Lower leg skin (tissue), 4 donors: Measurements from ENCODE around the gene NOC4L. TPM values are rescaled to one million over a fixed set of nuclear protein-coding genes. Genes with fewer than 3 reads are reported as not detected.

Experiments
- DNase-seq, 2 donors: peaks; one replicate each; pipeline ENCODE4 v3.0.0-alpha.2; 2019; ENCODE audit warnings: low spot score in 2 of 2
- H3K4me3 ChIP-seq: fragments of 200-600 bp; sonication (generic); 2 replicates; pipeline ENCODE4 v1.5.1; 2017; ENCODE audit warnings: mild to moderate bottlenecking, low read depth; ENCODE audit not compliant: poor library complexity, severe bottlenecking
- POLR2A ChIP-seq, 2 donors: fragments of 450-650 bp; IDR thresholded peaks; one replicate each; pipeline ENCODE4 v1.6.1; 2016 to 2017; ENCODE audit warnings: antibody characterized with exemption in 2 of 2, mild to moderate bottlenecking in 1 of 2, moderate library complexity in 1 of 2
- WGBS, 2 donors: methylation state at CpG; one replicate each; pipeline ENCODE4 v1.1.5; 2018; 5-methylcytosine and 5-hydroxymethylcytosine counted together
- intact Hi-C: fragments of 100-400 bp; cut with DNase I; formaldehyde crosslinking; loops from one replicate; pipeline ENCODE4 v1.15.0; 2023; ENCODE audit warnings: low total_unique reads
- total RNA-seq, 4 donors: library from RNA; depleted of rRNA; stranded (reverse); fragments of >200 nt; gene quantifications; one replicate each; pipeline ENCODE4 v1.1.0, GENCODE V29; 2016
- TF ChIP-seq, protein P1 (sequence below), 3 donors: fragments of 450-650 bp; IDR thresholded peaks; one replicate each; pipeline ENCODE4 v1.5.1; 2016; ENCODE audit warnings: antibody characterized with exemption in 3 of 3, mild to moderate bottlenecking in 3 of 3, moderate library complexity in 2 of 3

NOC4L gene
- total RNA-seq, 4 donors from 2014 or later, result 7.3 to 17.7 (median 14.1) TPM

DNA sequence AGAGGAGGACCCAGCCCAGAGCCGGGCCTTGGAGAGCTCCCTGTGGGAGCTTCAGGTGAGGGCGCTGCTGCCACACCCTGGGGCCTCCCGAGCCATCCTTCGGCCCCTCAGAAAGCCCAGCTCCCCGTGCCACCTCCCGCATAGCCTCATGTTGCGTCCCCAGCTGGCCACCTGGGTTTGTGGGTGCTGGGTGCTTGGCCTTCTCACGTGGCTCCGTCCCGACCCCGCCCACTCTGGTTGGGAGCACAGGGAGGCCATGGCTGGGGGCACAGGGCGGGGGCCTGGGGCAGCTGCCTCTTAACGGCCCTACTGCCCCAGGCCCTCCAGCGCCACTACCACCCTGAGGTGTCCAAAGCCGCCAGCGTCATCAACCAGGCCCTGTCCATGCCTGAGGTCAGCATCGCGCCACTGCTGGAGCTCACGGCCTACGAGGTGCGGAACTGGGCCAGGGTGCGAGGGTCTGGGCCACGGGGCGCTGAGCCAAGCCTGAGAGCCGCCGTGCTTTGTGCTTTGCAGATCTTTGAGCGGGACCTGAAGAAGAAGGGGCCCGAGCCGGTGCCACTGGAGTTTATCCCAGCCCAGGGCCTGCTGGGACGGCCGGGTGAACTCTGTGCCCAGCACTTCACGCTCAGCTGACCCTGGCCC is 7.6 kb downstream of the NOC4L start:
- intact Hi-C loops, result loop anchor here (10.0 kb wide), 1 partner anchor 453 kb away; no protein-coding TSS in a partner anchor

DNA sequence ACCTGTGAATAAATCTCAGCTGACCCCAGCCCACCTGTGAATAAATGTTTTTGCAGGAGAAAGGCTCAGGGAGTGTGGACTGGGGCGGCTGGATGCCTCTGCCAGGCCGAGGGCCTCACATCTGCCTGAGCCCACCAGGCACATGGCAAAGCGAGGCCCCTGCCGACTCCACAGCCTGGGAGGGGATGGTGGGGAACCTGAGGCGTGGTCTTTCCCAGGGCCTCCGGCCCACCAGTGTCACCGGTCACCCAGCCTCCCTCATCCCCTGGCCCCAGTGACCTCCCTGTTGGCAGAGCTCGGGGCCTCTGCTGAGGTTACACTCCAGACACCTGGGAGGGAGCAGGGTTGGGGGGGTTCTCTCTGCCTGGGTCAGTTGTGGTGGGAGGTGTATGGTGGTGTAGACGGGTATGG is 8.2 kb downstream of the NOC4L start:
- no peak for DNase-seq
- intact Hi-C loops, result loop anchor here (10.0 kb wide), 1 partner anchor 452 kb away; no protein-coding TSS in a partner anchor
- TF ChIP-seq POLR2A (IDR thresholded peaks at IDR 0.05), result no peak
- TF ChIP-seq, protein P1, sequence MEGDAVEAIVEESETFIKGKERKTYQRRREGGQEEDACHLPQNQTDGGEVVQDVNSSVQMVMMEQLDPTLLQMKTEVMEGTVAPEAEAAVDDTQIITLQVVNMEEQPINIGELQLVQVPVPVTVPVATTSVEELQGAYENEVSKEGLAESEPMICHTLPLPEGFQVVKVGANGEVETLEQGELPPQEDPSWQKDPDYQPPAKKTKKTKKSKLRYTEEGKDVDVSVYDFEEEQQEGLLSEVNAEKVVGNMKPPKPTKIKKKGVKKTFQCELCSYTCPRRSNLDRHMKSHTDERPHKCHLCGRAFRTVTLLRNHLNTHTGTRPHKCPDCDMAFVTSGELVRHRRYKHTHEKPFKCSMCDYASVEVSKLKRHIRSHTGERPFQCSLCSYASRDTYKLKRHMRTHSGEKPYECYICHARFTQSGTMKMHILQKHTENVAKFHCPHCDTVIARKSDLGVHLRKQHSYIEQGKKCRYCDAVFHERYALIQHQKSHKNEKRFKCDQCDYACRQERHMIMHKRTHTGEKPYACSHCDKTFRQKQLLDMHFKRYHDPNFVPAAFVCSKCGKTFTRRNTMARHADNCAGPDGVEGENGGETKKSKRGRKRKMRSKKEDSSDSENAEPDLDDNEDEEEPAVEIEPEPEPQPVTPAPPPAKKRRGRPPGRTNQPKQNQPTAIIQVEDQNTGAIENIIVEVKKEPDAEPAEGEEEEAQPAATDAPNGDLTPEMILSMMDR (IDR thresholded peaks at IDR 0.05), result no peak

More for the DNA sequence above, 7.6 kb downstream of the NOC4L start:
- H3K4me3 ChIP-seq, result no peak overlapping the region
- no peak for DNase-seq
- TF ChIP-seq, protein P1 (IDR thresholded peaks at IDR 0.05), result no peak
- no peak for TF ChIP-seq POLR2A (IDR thresholded peaks at IDR 0.05)
- WGBS, 2 donors, result 87 to 91% methylated on average over 12 to 32 of the region's 32 CpGs

DNA sequence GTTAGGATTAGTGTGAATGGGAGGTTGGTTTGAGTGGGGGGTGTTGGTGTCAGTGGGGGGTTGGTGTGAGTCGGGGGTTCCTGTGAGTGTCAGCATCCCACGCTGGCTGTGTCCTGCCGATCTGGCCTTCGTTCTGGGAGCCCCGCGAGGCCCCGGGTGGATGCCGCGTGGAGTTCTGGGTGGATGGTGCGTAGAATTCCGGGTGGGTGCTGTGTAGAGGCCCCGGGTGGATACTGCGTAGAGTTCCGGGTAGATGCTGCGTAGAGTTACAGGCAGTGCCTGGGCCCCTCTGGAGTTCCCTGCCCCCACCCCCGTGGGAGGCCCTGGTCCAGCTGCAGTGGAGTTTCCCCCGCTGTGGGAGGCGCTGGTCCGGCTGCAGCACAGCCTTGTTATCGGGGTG is 8.7 kb downstream of the NOC4L start:
- no peak for DNase-seq
- TF ChIP-seq, protein P1 (IDR thresholded peaks at IDR 0.05), result no peak
- no peak for TF ChIP-seq POLR2A (IDR thresholded peaks at IDR 0.05)
- intact Hi-C loops, result loop anchor here (10.0 kb wide), 1 partner anchor 452 kb away; no protein-coding TSS in a partner anchor
- H3K4me3 ChIP-seq, result no peak overlapping the region
- 89 to 92% methylated on average over 20 of the region's 20 CpGs for WGBS, 2 donors

More for the DNA sequence above, 8.2 kb downstream of the NOC4L start:
- no peak overlapping the region for H3K4me3 ChIP-seq
- WGBS, 2 donors, result 91 to 98% methylated on average over 5 to 7 of the region's 9 CpGs

DNA sequence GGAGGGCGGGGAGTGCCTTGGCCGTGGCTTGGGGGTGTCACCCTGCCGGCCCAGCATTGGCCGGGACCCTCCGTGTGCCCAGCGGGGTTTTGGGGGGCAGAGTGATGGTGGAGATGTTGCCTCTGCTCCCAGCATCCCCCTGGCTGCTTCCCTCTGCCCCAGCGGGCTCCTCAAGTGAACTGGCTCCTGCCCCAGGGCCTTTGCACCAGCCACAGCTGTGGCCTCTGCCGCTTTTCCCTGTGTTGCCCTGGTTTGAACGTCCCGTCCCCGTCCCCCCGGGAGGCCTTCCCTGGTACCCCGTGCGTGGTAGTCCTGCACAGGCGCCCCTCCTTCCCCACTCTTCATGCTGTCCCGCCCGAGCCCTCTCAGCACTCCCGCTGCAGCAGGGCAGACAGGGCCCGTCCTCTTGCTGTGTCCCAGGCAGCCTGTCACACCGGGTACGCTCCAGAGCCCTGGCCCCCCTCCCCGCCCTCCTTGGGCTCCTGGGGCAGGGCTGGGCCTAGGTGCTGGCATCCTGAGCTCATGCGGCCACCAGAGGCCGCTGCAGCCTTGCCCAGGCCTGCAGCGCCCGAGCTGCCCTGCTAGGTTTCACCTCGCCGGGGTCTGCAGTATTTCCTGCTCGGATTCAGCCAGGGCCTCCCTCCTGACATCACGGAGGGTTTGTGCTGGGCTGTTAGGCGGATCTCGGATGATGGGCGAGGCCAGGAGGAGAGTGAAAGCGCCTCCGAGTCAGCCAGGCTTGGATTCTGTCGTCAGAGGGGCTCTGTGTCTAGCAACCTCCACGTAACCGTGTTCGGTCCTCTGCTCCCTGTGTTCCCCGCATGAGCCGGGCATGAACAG is 9.5 kb downstream of the NOC4L start:
- H3K4me3 ChIP-seq, result no peak overlapping the region
- no peak for DNase-seq
- no peak for TF ChIP-seq POLR2A (IDR thresholded peaks at IDR 0.05)
- TF ChIP-seq, protein P1 (IDR thresholded peaks at IDR 0.05), result peak in 1 of 3 donors; percentile 69
- intact Hi-C loops, result loop anchor here (10.0 kb wide), 1 partner anchor 451 kb away; no protein-coding TSS in a partner anchor
- 28 to 35% methylated on average over 38 to 41 of the region's 41 CpGs for WGBS, 2 donors

DNA sequence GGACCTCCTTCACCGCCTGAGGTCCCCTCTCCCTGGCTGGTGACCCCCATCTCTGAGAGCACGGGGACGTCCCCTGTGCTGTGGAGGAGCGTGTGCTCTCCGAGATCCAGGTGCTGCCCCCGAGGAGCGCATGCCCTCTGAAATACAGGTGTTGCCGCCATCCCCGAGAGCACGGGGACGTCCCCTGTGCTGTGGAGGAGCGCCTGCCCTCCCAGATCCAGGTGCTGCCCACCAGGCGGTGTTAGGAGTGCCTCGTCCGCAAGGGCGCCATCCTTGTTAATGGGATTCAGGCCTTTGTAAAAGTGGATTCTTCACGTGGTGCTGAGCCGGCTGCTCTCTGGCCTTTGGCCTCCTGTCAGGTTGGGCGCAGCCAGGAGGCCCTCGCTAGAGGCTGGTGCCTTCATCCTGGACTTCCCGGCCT is 10.1 kb downstream of the NOC4L start:
- no peak overlapping the region for H3K4me3 ChIP-seq
- WGBS, 2 donors, result 52 to 57% methylated on average over 14 to 19 of the region's 21 CpGs
- no peak for DNase-seq
- intact Hi-C loops, result loop anchor here (10.0 kb wide), 1 partner anchor 450 kb away; no protein-coding TSS in a partner anchor
- TF ChIP-seq, protein P1 (IDR thresholded peaks at IDR 0.05), result no peak
- TF ChIP-seq POLR2A (IDR thresholded peaks at IDR 0.05), result no peak
